Smooth muscle cell of trachea (primary cell): ENCODE data around the gene UPK2. TPM values are rescaled to one million over a fixed set of nuclear protein-coding genes. Genes with fewer than 3 reads are reported as not detected.

Experiments
- total RNA-seq: library from RNA; depleted of rRNA; stranded (reverse); fragments of >200 nt; gene quantifications from 2 replicates; pipeline ENCODE4 v1.2.1, GENCODE V29; 2014

UPK2 gene
- not detected in 2 replicates for total RNA-seq

GRCh38 chr11:118956094-118956846 lies at the start of gene UPK2:
TSS of gene UPK2 (plus strand) at chr11:118956298. CDS start at chr11:118956351, 53 bp downstream.

GRCh38 chr11:118971646-118972045 lies 15.5 kb downstream of the UPK2 start, which contains the start of gene FOXR1:
TSS of gene FOXR1 (plus strand) at chr11:118971761. CDS start at chr11:118971932, 171 bp downstream.

GRCh38 chr11:118997627-118998387 lies 41.7 kb downstream of the UPK2 start, which contains the start of gene CENATAC:
TSS of gene CENATAC (plus strand) at chr11:118998138. CDS start at chr11:118998198, 60 bp downstream.

Other genes with a start within 250 kb of the UPK2 start
- 131 and 157 TPM in 2 replicates for gene DDX6, start 165.1 kb upstream of the UPK2 start, total RNA-seq
- gene CXCR5, start 72.4 kb upstream of the UPK2 start, total RNA-seq, result under 0.01 TPM in 1 of 2 replicates, not detected in the other
- 22.7 and 49.0 TPM in 2 replicates for gene BCL9L, start 30.4 kb upstream of the UPK2 start, total RNA-seq
- gene FOXR1, start 15.5 kb downstream of the UPK2 start, total RNA-seq, result not detected in 2 replicates
- gene CENATAC, start 41.8 kb downstream of the UPK2 start, total RNA-seq, result 24.8 and 31.9 TPM in 2 replicates
- gene RPS25, start 62.0 kb downstream of the UPK2 start, total RNA-seq, result 737 and 1,241 TPM in 2 replicates
- 76.4 and 101 TPM in 2 replicates for gene TRAPPC4, start 62.5 kb downstream of the UPK2 start, total RNA-seq
- 8.9 and 12.8 TPM in 2 replicates for gene SLC37A4, start 74.6 kb downstream of the UPK2 start, total RNA-seq
- gene HYOU1, start 100.9 kb downstream of the UPK2 start, total RNA-seq, result 69.6 and 77.7 TPM in 2 replicates
- gene VPS11, start 111.5 kb downstream of the UPK2 start, total RNA-seq, result 31.4 and 42.3 TPM in 2 replicates
- 8.9 and 10.3 TPM in 2 replicates for gene HMBS, start 128.6 kb downstream of the UPK2 start, total RNA-seq
- gene DPAGT1, start 145.6 kb downstream of the UPK2 start, total RNA-seq, result 19.3 and 23.3 TPM in 2 replicates
- 1.9 and 4.0 TPM in 2 replicates for gene C2CD2L, start 151.0 kb downstream of the UPK2 start, total RNA-seq
- gene HINFP, start 165.3 kb downstream of the UPK2 start, total RNA-seq, result 14.4 and 18.5 TPM in 2 replicates
- gene ABCG4, start 192.8 kb downstream of the UPK2 start, total RNA-seq, result under 0.01 and 0.17 TPM in 2 replicates
- gene NLRX1, start 212.4 kb downstream of the UPK2 start, total RNA-seq, result 20.8 and 29.9 TPM in 2 replicates
- not detected in 2 replicates for gene NHERF4, start 229.2 kb downstream of the UPK2 start, total RNA-seq